Keratinocyte (primary cell): ENCODE data around the gene STX7. TPM values are rescaled to one million over a fixed set of nuclear protein-coding genes. Genes with fewer than 3 reads are reported as not detected.

ENCODE experiments used
- DNase-seq: peaks from one replicate; pipeline ENCODE4 v3.0.0-alpha.2; 2011; ENCODE audit warnings: low read depth, missing footprints, low spot score
- FAIRE-seq: peaks from 2 replicates; lab custom pipeline; 2011; peaks lifted over from hg19 to GRCh38; lab: Jason Lieb, UNC
- H2AFZ ChIP-seq: 2 replicates; pipeline ENCODE4 v1.6.0; 2012; ENCODE audit warnings: low read length, control low read depth, inconsistent platforms; ENCODE audit not compliant: control insufficient read depth
- H3K27ac ChIP-seq: 2 replicates; pipeline ENCODE4 v1.5.1; 2011; ENCODE audit warnings: low read length; ENCODE audit not compliant: control insufficient read depth, insufficient read depth
- H3K27me3 ChIP-seq: 3 replicates; pipeline ENCODE4 v1.6.0; 2011; ENCODE audit warnings: low read length; ENCODE audit not compliant: control insufficient read depth, insufficient read depth; ENCODE audit errors: extremely low read depth
- H3K36me3 ChIP-seq, 2 experiments: 2 replicates in 1 of 2; 3 replicates in 1 of 2; pipeline ENCODE4 v1.5.1; 2011; ENCODE audit warnings: low read length in 2 of 2, mild to moderate bottlenecking in 1 of 2; ENCODE audit not compliant: control insufficient read depth in 2 of 2, insufficient read depth in 2 of 2; ENCODE audit errors: extremely low read depth in 1 of 2
- H3K4me1 ChIP-seq: 3 replicates; pipeline ENCODE4 v1.5.1; 2011; ENCODE audit warnings: low read length; ENCODE audit not compliant: control insufficient read depth, insufficient read depth; ENCODE audit errors: extremely low read depth
- H3K4me2 ChIP-seq: 3 replicates; pipeline ENCODE4 v1.6.0; 2011; ENCODE audit warnings: low read depth, low read length; ENCODE audit not compliant: control insufficient read depth, insufficient read depth; ENCODE audit errors: extremely low read depth
- H3K4me3 ChIP-seq, 3 experiments: fragments of 200-600 bp in 1 of 3; sonication (generic) in 1 of 3; 2 replicates in 2 of 3; 3 replicates in 1 of 3; pipeline ENCODE4 v1.5.1; 2011 to 2016; ENCODE audit warnings: low read length in 3 of 3, mild to moderate bottlenecking in 3 of 3, control low read depth in 2 of 3, inconsistent platforms in 1 of 3, low read depth in 1 of 3, mixed read lengths in 1 of 3, mixed run types in 1 of 3, moderate library complexity in 1 of 3; ENCODE audit not compliant: control insufficient read depth in 2 of 3, insufficient read depth in 2 of 3; ENCODE audit errors: extremely low read depth in 1 of 3
- H3K79me2 ChIP-seq: 2 replicates; pipeline ENCODE4 v1.6.0; 2012; ENCODE audit warnings: low read length; ENCODE audit not compliant: control insufficient read depth, insufficient read depth
- H3K9ac ChIP-seq: 3 replicates; pipeline ENCODE4 v1.6.0; 2011; ENCODE audit warnings: low read length; ENCODE audit not compliant: control insufficient read depth, insufficient read depth; ENCODE audit errors: extremely low read depth
- H3K9me1 ChIP-seq: 3 replicates; pipeline ENCODE4 v1.6.0; 2011; ENCODE audit warnings: low read length; ENCODE audit not compliant: control insufficient read depth, insufficient read depth; ENCODE audit errors: extremely low read depth
- H3K9me3 ChIP-seq: 2 replicates; pipeline ENCODE4 v1.5.1; 2012; ENCODE audit warnings: low read depth, low read length; ENCODE audit not compliant: control insufficient read depth
- H4K20me1 ChIP-seq: 3 replicates; pipeline ENCODE4 v1.6.0; 2011; ENCODE audit warnings: low read length; ENCODE audit not compliant: control insufficient read depth, insufficient read depth; ENCODE audit errors: extremely low read depth
- CTCF ChIP-seq, 3 experiments: IDR thresholded peaks in 1 of 3; conservative IDR thresholded peaks in 1 of 3; optimal IDR thresholded peaks in 1 of 3; 2 replicates in 2 of 3; 3 replicates in 1 of 3; pipeline versions ENCODE3 to v1.5.1; 2011; ENCODE audit warnings: low read length in 3 of 3, mild to moderate bottlenecking in 3 of 3, moderate library complexity in 2 of 3, control low read depth in 1 of 3, inconsistent platforms in 1 of 3; ENCODE audit not compliant: insufficient read depth in 2 of 3; ENCODE audit errors: extremely low read depth in 1 of 3
- EZH2 ChIP-seq: IDR thresholded peaks from one replicate; pipeline ENCODE4 v1.6.1; 2012; ENCODE audit warnings: inconsistent platforms, mild to moderate bottlenecking, low read length, moderate library complexity
- dilution Hi-C: fragments of 300-500 bp; cut with MboI; formaldehyde crosslinking; loops from one replicate; pipeline ENCODE4 v1.7.0; 2020; ENCODE audit warnings: low sequenced_read_pairs; ENCODE audit not compliant: extremely low pct_ligation_motif_present
- polyA plus RNA-seq, 5 experiments: library from polyadenylated mRNA; depleted of rRNA in 3 of 5; stranded (reverse) in 3 of 5; stranded (forward) in 1 of 5; unstranded in 1 of 5; fragments of >200 nt; gene quantifications; 1 replicate in 1 of 5; 2 replicates in 3 of 5; 3 replicates in 1 of 5; pipeline versions ENCODE4 v1.2.1 to v1.2.3, GENCODE V29; 2011 to 2012; ENCODE audit warnings: missing spikeins in 2 of 5, low read depth in 1 of 5, low replicate concordance in 1 of 5

STX7 gene
- polyA plus RNA-seq, 1 donor (not counting 4 experiments of a cell fraction or from before 2014, with no cell fraction given): 41.0 TPM

GRCh38 chr6:132475925-132476324, 37.0 kb downstream of the STX7 start:
- Histone ChIP-seq H3K9me1 (no peaks in the 10 kb centered on the region), H3K27me3 (no peaks in the 10 kb centered on the region), H3K36me3 (peaks cover 5 to 6% of the 10 kb centered on the region in 2 experiments), H3K27ac (no peak overlapping the region), H3K4me3 (no peak overlapping the region), H3K9me3 (no peaks in the 10 kb centered on the region), H2AFZ (no peak overlapping the region), H4K20me1 (no peaks in the 10 kb centered on the region), H3K9ac (no peak overlapping the region), H3K4me1 (no peaks in the 10 kb centered on the region), H3K4me2 (no peak overlapping the region), H3K79me2 (peaks cover 23% of the 10 kb centered on the region)
- TF ChIP-seq EZH2: no peak
- TF ChIP-seq CTCF (optimal IDR thresholded peaks at IDR 0.05 in 1 of 3, IDR thresholded peaks at IDR 0.05 in 1 of 3, conservative IDR thresholded peaks at IDR 0.05 in 1 of 3; ENCODE audit: extremely low read depth in 1 of 3, insufficient read depth in 2 of 3, low read length in 3 of 3): no peak
- FAIRE-seq (no peak), DNase-seq (no peak)
- dilution Hi-C loops: no loop called here

- TF ChIP-seq CTCF (optimal IDR thresholded peaks at IDR 0.05 in 1 of 3, IDR thresholded peaks at IDR 0.05 in 1 of 3, conservative IDR thresholded peaks at IDR 0.05 in 1 of 3; ENCODE audit: extremely low read depth in 1 of 3, insufficient read depth in 2 of 3, low read length in 3 of 3) (no peak), EZH2 (no peak)
- Histone ChIP-seq H3K4me2 (no peak overlapping the region), H2AFZ (no peak overlapping the region), H4K20me1 (no peaks in the 10 kb centered on the region), H3K9me3 (no peaks in the 10 kb centered on the region), H3K79me2 (no peaks in the 10 kb centered on the region), H3K4me3 (no peak overlapping the region), H3K9me1 (no peaks in the 10 kb centered on the region), H3K4me1 (no peaks in the 10 kb centered on the region), H3K36me3 (peaks cover 5 to 10% of the 10 kb centered on the region in 2 experiments), H3K27me3 (no peaks in the 10 kb centered on the region), H3K27ac (no peak overlapping the region), H3K9ac (no peak overlapping the region)
- dilution Hi-C loops: no loop called here
- no peak for DNase-seq
- FAIRE-seq: no peak
Observed at GRCh38 chr6:132471787-132472186, 41.1 kb downstream of the STX7 start.
